Keratinocyte (primary cell): ENCODE data around the gene DHPS. TPM values are rescaled to one million over a fixed set of nuclear protein-coding genes. Genes with fewer than 3 reads are reported as not detected.

Source experiments
- DNase-seq: peaks from one replicate; pipeline ENCODE4 v3.0.0-alpha.2; 2011; ENCODE audit warnings: low read depth, missing footprints, low spot score
- FAIRE-seq: peaks from 2 replicates; lab custom pipeline; 2011; peaks lifted over from hg19 to GRCh38; lab: Jason Lieb, UNC
- H2AFZ ChIP-seq: 2 replicates; pipeline ENCODE4 v1.6.0; 2012; ENCODE audit warnings: low read length, control low read depth, inconsistent platforms; ENCODE audit not compliant: control insufficient read depth
- H3K27ac ChIP-seq: 2 replicates; pipeline ENCODE4 v1.5.1; 2011; ENCODE audit warnings: low read length; ENCODE audit not compliant: control insufficient read depth, insufficient read depth
- H3K27me3 ChIP-seq: 3 replicates; pipeline ENCODE4 v1.6.0; 2011; ENCODE audit warnings: low read length; ENCODE audit not compliant: control insufficient read depth, insufficient read depth; ENCODE audit errors: extremely low read depth
- H3K36me3 ChIP-seq, 2 experiments: 2 replicates in 1 of 2; 3 replicates in 1 of 2; pipeline ENCODE4 v1.5.1; 2011; ENCODE audit warnings: low read length in 2 of 2, mild to moderate bottlenecking in 1 of 2; ENCODE audit not compliant: control insufficient read depth in 2 of 2, insufficient read depth in 2 of 2; ENCODE audit errors: extremely low read depth in 1 of 2
- H3K4me1 ChIP-seq: 3 replicates; pipeline ENCODE4 v1.5.1; 2011; ENCODE audit warnings: low read length; ENCODE audit not compliant: control insufficient read depth, insufficient read depth; ENCODE audit errors: extremely low read depth
- H3K4me2 ChIP-seq: 3 replicates; pipeline ENCODE4 v1.6.0; 2011; ENCODE audit warnings: low read depth, low read length; ENCODE audit not compliant: control insufficient read depth, insufficient read depth; ENCODE audit errors: extremely low read depth
- H3K4me3 ChIP-seq, 3 experiments: fragments of 200-600 bp in 1 of 3; sonication (generic) in 1 of 3; 2 replicates in 2 of 3; 3 replicates in 1 of 3; pipeline ENCODE4 v1.5.1; 2011 to 2016; ENCODE audit warnings: low read length in 3 of 3, mild to moderate bottlenecking in 3 of 3, control low read depth in 2 of 3, inconsistent platforms in 1 of 3, low read depth in 1 of 3, mixed read lengths in 1 of 3, mixed run types in 1 of 3, moderate library complexity in 1 of 3; ENCODE audit not compliant: control insufficient read depth in 2 of 3, insufficient read depth in 2 of 3; ENCODE audit errors: extremely low read depth in 1 of 3
- H3K79me2 ChIP-seq: 2 replicates; pipeline ENCODE4 v1.6.0; 2012; ENCODE audit warnings: low read length; ENCODE audit not compliant: control insufficient read depth, insufficient read depth
- H3K9ac ChIP-seq: 3 replicates; pipeline ENCODE4 v1.6.0; 2011; ENCODE audit warnings: low read length; ENCODE audit not compliant: control insufficient read depth, insufficient read depth; ENCODE audit errors: extremely low read depth
- H3K9me1 ChIP-seq: 3 replicates; pipeline ENCODE4 v1.6.0; 2011; ENCODE audit warnings: low read length; ENCODE audit not compliant: control insufficient read depth, insufficient read depth; ENCODE audit errors: extremely low read depth
- H3K9me3 ChIP-seq: 2 replicates; pipeline ENCODE4 v1.5.1; 2012; ENCODE audit warnings: low read depth, low read length; ENCODE audit not compliant: control insufficient read depth
- H4K20me1 ChIP-seq: 3 replicates; pipeline ENCODE4 v1.6.0; 2011; ENCODE audit warnings: low read length; ENCODE audit not compliant: control insufficient read depth, insufficient read depth; ENCODE audit errors: extremely low read depth
- EZH2 ChIP-seq: IDR thresholded peaks from one replicate; pipeline ENCODE4 v1.6.1; 2012; ENCODE audit warnings: inconsistent platforms, mild to moderate bottlenecking, low read length, moderate library complexity
- dilution Hi-C: fragments of 300-500 bp; cut with MboI; formaldehyde crosslinking; loops from one replicate; pipeline ENCODE4 v1.7.0; 2020; ENCODE audit warnings: low sequenced_read_pairs; ENCODE audit not compliant: extremely low pct_ligation_motif_present
- polyA plus RNA-seq, 5 experiments: library from polyadenylated mRNA; depleted of rRNA in 3 of 5; stranded (reverse) in 3 of 5; stranded (forward) in 1 of 5; unstranded in 1 of 5; fragments of >200 nt; gene quantifications; 1 replicate in 1 of 5; 2 replicates in 3 of 5; 3 replicates in 1 of 5; pipeline versions ENCODE4 v1.2.1 to v1.2.3, GENCODE V29; 2011 to 2012; ENCODE audit warnings: missing spikeins in 2 of 5, low read depth in 1 of 5, low replicate concordance in 1 of 5
- TF ChIP-seq, protein P1 (sequence below), 3 experiments: IDR thresholded peaks in 1 of 3; conservative IDR thresholded peaks in 1 of 3; optimal IDR thresholded peaks in 1 of 3; 2 replicates in 2 of 3; 3 replicates in 1 of 3; pipeline versions ENCODE3 to v1.5.1; 2011; ENCODE audit warnings: low read length in 3 of 3, mild to moderate bottlenecking in 3 of 3, moderate library complexity in 2 of 3, control low read depth in 1 of 3, inconsistent platforms in 1 of 3; ENCODE audit not compliant: insufficient read depth in 2 of 3; ENCODE audit errors: extremely low read depth in 1 of 3

Gene DHPS
- polyA plus RNA-seq, 1 donor (not counting 4 experiments of a cell fraction or from before 2014, with no cell fraction given) = 36.5 TPM

DNA sequence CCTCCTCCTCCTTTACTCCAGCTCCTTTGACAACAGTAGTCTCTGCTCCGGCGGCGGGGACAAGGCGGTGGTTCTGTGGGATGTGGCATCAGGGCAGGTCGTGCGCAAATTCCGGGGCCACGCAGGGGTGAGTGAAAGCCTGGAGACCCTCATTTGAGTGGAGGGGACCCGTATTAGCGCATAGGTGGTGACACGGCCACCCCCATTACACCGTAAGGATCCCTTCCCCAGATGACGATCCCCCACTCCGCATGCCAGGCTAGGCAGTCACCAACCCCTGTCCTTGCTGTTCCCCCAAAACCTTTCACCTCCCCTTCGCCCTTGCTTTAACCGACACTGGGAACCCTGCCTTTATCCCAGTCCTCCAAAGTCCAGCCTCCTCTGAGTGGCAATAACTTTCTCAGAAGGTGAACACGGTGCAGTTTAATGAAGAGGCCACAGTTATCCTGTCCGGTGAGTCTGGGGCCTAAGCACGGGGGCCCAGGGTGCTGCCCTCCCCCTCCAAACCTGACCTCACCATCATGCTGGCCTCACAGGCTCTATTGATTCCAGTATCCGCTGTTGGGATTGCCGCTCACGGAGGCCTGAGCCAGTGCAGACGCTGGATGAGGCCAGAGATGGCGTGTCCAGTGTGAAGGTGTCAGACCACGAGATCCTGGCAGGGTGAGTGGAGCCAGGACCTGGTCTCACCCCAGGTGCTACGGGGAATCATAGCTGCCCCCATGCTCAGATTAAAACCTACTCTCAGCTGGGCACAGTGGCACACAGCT is 11.3 kb downstream of the DHPS start:
- peak overlapping the region; percentile 95 for H3K4me2 ChIP-seq
- TF ChIP-seq, protein P1, sequence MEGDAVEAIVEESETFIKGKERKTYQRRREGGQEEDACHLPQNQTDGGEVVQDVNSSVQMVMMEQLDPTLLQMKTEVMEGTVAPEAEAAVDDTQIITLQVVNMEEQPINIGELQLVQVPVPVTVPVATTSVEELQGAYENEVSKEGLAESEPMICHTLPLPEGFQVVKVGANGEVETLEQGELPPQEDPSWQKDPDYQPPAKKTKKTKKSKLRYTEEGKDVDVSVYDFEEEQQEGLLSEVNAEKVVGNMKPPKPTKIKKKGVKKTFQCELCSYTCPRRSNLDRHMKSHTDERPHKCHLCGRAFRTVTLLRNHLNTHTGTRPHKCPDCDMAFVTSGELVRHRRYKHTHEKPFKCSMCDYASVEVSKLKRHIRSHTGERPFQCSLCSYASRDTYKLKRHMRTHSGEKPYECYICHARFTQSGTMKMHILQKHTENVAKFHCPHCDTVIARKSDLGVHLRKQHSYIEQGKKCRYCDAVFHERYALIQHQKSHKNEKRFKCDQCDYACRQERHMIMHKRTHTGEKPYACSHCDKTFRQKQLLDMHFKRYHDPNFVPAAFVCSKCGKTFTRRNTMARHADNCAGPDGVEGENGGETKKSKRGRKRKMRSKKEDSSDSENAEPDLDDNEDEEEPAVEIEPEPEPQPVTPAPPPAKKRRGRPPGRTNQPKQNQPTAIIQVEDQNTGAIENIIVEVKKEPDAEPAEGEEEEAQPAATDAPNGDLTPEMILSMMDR (optimal IDR thresholded peaks at IDR 0.05 in 1 of 3, IDR thresholded peaks at IDR 0.05 in 1 of 3, conservative IDR thresholded peaks at IDR 0.05 in 1 of 3; ENCODE audit: extremely low read depth in 1 of 3, insufficient read depth in 2 of 3, low read length in 3 of 3) = no peak
- no peak for TF ChIP-seq EZH2
- no peaks in the 10 kb centered on the region for H3K9me3 ChIP-seq
- dilution Hi-C loops = no loop called here
- no peaks in the 10 kb centered on the region for H4K20me1 ChIP-seq
- H2AFZ ChIP-seq = peak overlapping the region; percentile 92
- peak overlapping the region; percentile 99 for H3K27ac ChIP-seq
- peaks cover 46% of the 10 kb centered on the region for H3K79me2 ChIP-seq
- H3K9ac ChIP-seq = peak overlapping the region; percentile 94
- H3K36me3 ChIP-seq = peaks cover 11 to 22% of the 10 kb centered on the region in 2 experiments
- peak overlapping the region; percentile 68 to 100 (median 91) for H3K4me3 ChIP-seq
- H3K9me1 ChIP-seq = no peaks in the 10 kb centered on the region
- DNase-seq (no peak), FAIRE-seq (no peak)
- no peaks in the 10 kb centered on the region for H3K27me3 ChIP-seq
- peaks cover 34% of the 10 kb centered on the region for H3K4me1 ChIP-seq

DNA sequence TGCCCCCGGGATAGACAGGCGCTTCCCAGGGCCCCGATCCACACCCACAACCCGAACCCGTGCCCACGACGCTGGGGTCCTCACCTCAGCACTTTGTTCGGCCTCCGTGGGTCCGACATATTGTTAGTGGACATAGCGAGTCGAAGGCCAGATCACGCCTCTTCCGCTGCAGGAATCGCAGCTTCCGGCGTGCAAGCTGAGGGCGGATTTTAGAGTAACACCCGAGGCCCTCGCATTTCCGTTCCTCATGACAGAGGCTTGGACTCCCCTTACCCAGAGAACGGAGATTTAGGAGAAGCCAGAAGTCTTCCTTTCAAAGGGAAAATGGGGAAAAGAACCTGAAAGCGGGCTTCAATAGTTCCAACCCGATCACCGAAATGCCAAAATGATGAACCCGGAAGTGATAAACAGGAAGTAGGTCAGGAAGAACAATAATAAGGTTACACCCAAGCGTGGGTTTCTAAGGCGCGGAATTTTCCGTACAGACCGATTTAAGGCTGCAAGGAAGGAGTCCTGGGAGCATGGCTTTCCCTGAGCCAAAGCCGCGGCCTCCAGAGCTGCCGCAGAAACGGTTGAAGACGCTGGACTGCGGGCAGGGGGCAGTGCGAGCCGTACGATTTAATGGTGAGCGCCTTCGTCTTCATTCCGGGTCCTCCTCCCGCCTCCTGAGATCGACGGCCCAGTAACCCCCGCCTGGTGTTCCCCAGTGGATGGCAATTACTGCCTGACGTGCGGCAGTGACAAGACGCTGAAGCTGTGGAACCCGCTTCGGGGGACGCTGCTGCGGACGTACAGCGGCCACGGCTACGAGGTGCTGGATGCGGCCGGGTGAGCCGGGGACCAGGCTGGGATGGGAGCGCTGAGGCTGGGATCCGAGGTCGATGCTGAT is 12.2 kb downstream of the DHPS start:
- H3K27ac ChIP-seq = peak overlapping the region; percentile 99
- peaks cover 9 to 23% of the 10 kb centered on the region in 2 experiments for H3K36me3 ChIP-seq
- DNase-seq = no peak
- H3K9ac ChIP-seq = peak overlapping the region; percentile 94
- peak overlapping the region; percentile 95 for H3K4me2 ChIP-seq
- dilution Hi-C loops = no loop called here
- no peaks in the 10 kb centered on the region for H3K9me3 ChIP-seq
- H3K27me3 ChIP-seq = no peaks in the 10 kb centered on the region
- H3K4me3 ChIP-seq = peak overlapping the region; percentile 68 to 100 (median 91)
- peak overlapping the region; percentile 92 for H2AFZ ChIP-seq
- no peak for TF ChIP-seq EZH2
- TF ChIP-seq, protein P1 (optimal IDR thresholded peaks at IDR 0.05 in 1 of 3, IDR thresholded peaks at IDR 0.05 in 1 of 3, conservative IDR thresholded peaks at IDR 0.05 in 1 of 3; ENCODE audit: extremely low read depth in 1 of 3, insufficient read depth in 2 of 3, low read length in 3 of 3) = no peak
- H4K20me1 ChIP-seq = no peaks in the 10 kb centered on the region
- no peaks in the 10 kb centered on the region for H3K9me1 ChIP-seq
- peaks cover 46% of the 10 kb centered on the region for H3K79me2 ChIP-seq
- peak; percentile 64 for FAIRE-seq
- peaks cover 34% of the 10 kb centered on the region for H3K4me1 ChIP-seq
